NCI-H69 (cell line): ENCODE data around the gene ATP4B.

Experiments
- DNase-seq: peaks from one replicate; lab custom pipeline; 2025; lab: John Stamatoyannopoulos, UW

The ATP4B gene

GRCh38 chr13:113607056-113607888 is 50.7 kb downstream of the ATP4B start:
- DNase-seq: no peak

GRCh38 chr13:113605866-113606438 is 52.0 kb downstream of the ATP4B start:
- DNase-seq: no peak

GRCh38 chr13:113605461-113605860 is 52.5 kb downstream of the ATP4B start:
- DNase-seq: no peak

- no peak for DNase-seq
Measured at GRCh38 chr13:113604186-113604585, 53.8 kb downstream of the ATP4B start.

GRCh38 chr13:113603116-113603710 is 54.8 kb downstream of the ATP4B start:
- no peak for DNase-seq

- no peak for DNase-seq
Measured at GRCh38 chr13:113602291-113602988, 55.6 kb downstream of the ATP4B start.

- no peak for DNase-seq
Measured at GRCh38 chr13:113601166-113602070, 56.6 kb downstream of the ATP4B start.

GRCh38 chr13:113599391-113599790 is 58.6 kb downstream of the ATP4B start:
- no peak for DNase-seq
